H9 (cell line): Measurements from ENCODE around the gene MAP3K5. TPM values are rescaled to one million over a fixed set of nuclear protein-coding genes. Genes with fewer than 3 reads are reported as not detected.

Experiments
- DNase-seq: peaks from one replicate; pipeline ENCODE4 v3.0.0-alpha.2; 2017
- H2AFZ ChIP-seq: one replicate; pipeline ENCODE4 v1.6.1; 2013; ENCODE audit warnings: mild to moderate bottlenecking, low read length, control low read depth, moderate library complexity
- H2AK5ac ChIP-seq: 2 replicates; pipeline ENCODE4 v1.6.1; 2013; ENCODE audit warnings: low read length, control low read depth, mixed read lengths; ENCODE audit not compliant: insufficient read length
- H2BK120ac ChIP-seq: one replicate; pipeline ENCODE4 v1.6.1; 2013; ENCODE audit warnings: low read depth, mild to moderate bottlenecking, low read length, control low read depth, inconsistent platforms; ENCODE audit not compliant: poor library complexity, severe bottlenecking
- H2BK12ac ChIP-seq: 2 replicates; pipeline ENCODE4 v1.6.1; 2013; ENCODE audit warnings: low read length, control low read depth, mixed read lengths, low read depth; ENCODE audit not compliant: insufficient read length
- H2BK15ac ChIP-seq: 2 replicates; pipeline ENCODE4 v1.6.1; 2013; ENCODE audit warnings: low read depth, low read length, control low read depth
- H2BK20ac ChIP-seq: one replicate; pipeline ENCODE4 v1.6.1; 2013; ENCODE audit warnings: low read depth, mild to moderate bottlenecking, low read length, control low read depth, inconsistent platforms; ENCODE audit not compliant: poor library complexity, severe bottlenecking
- H2BK5ac ChIP-seq: 2 replicates; pipeline ENCODE4 v1.6.1; 2013; ENCODE audit warnings: low read length, control low read depth, mixed read lengths; ENCODE audit not compliant: insufficient read length
- H3K14ac ChIP-seq: 2 replicates; pipeline ENCODE4 v1.6.1; 2013; ENCODE audit warnings: low read length, control low read depth; ENCODE audit not compliant: insufficient read depth
- H3K18ac ChIP-seq: 2 replicates; pipeline ENCODE4 v1.6.1; 2013; ENCODE audit warnings: low read depth, mild to moderate bottlenecking, mixed read lengths, low read length, control low read depth; ENCODE audit not compliant: insufficient read length
- H3K23ac ChIP-seq: 2 replicates; pipeline ENCODE4 v1.6.1; 2013; ENCODE audit warnings: low read length, control low read depth, mixed read lengths, low read depth; ENCODE audit not compliant: insufficient read length
- H3K23me2 ChIP-seq: 2 replicates; pipeline ENCODE4 v1.6.1; 2013; ENCODE audit warnings: low read depth, mild to moderate bottlenecking, mixed read lengths, low read length, control low read depth; ENCODE audit not compliant: insufficient read length, poor library complexity, severe bottlenecking
- H3K27ac ChIP-seq: 2 replicates; pipeline ENCODE4 v1.5.1; 2013; ENCODE audit warnings: low read length, control low read depth, mixed read lengths, low read depth; ENCODE audit not compliant: insufficient read length
- H3K27me3 ChIP-seq: 2 replicates; pipeline ENCODE4 v1.6.1; 2013; ENCODE audit warnings: low read length, control low read depth, inconsistent platforms; ENCODE audit not compliant: insufficient read depth
- H3K4ac ChIP-seq: 2 replicates; pipeline ENCODE4 v1.6.1; 2013; ENCODE audit warnings: low read depth, mild to moderate bottlenecking, control low read depth, inconsistent platforms, low read length, moderate library complexity
- H3K4me1 ChIP-seq: 2 replicates; pipeline ENCODE4 v1.6.1; 2013; ENCODE audit warnings: low read length, control low read depth, inconsistent platforms; ENCODE audit not compliant: insufficient read depth
- H3K4me2 ChIP-seq: 2 replicates; pipeline ENCODE4 v1.6.1; 2013; ENCODE audit warnings: low read length, control low read depth, mixed read lengths; ENCODE audit not compliant: insufficient read length, insufficient read depth
- H3K56ac ChIP-seq: 2 replicates; pipeline ENCODE4 v1.6.1; 2013; ENCODE audit warnings: low read depth, mild to moderate bottlenecking, mixed read lengths, low read length, control low read depth; ENCODE audit not compliant: insufficient read length
- H3K79me1 ChIP-seq: 2 replicates; pipeline ENCODE4 v1.6.1; 2013; ENCODE audit warnings: low read depth, mild to moderate bottlenecking, moderate library complexity, low read length, control low read depth, inconsistent platforms; ENCODE audit not compliant: insufficient read depth, poor library complexity, severe bottlenecking
- H3K79me2 ChIP-seq: 2 replicates; pipeline ENCODE4 v1.6.1; 2013; ENCODE audit warnings: low read length, control low read depth, inconsistent platforms; ENCODE audit not compliant: insufficient read depth
- H3K9ac ChIP-seq: 2 replicates; pipeline ENCODE4 v1.6.1; 2013; ENCODE audit warnings: low read length, control low read depth, mixed read lengths; ENCODE audit not compliant: insufficient read length; ENCODE audit errors: extremely low read depth
- H3K9me3 ChIP-seq: one replicate; pipeline ENCODE4 v1.6.1; 2013; ENCODE audit warnings: low read depth, low read length, inconsistent platforms; ENCODE audit not compliant: control insufficient read depth
- H3T11ph ChIP-seq: one replicate; pipeline ENCODE4 v1.6.1; 2013; ENCODE audit warnings: mild to moderate bottlenecking, low read length, control low read depth, inconsistent platforms
- H4K20me1 ChIP-seq: one replicate; pipeline ENCODE4 v1.6.1; 2013; ENCODE audit not compliant: control insufficient read depth, insufficient read length, insufficient read depth
- H4K5ac ChIP-seq: 2 replicates; pipeline ENCODE4 v1.6.1; 2013; ENCODE audit warnings: low read depth, mild to moderate bottlenecking, mixed read lengths, low read length, control low read depth; ENCODE audit not compliant: insufficient read length
- H4K8ac ChIP-seq: replicated peaks from 2 replicates; pipeline ENCODE4 v1.6.1; 2013; ENCODE audit warnings: low read length, control low read depth, mixed read lengths, low read depth; ENCODE audit not compliant: insufficient read length
- H4K91ac ChIP-seq: 2 replicates; pipeline ENCODE4 v1.6.1; 2013; ENCODE audit warnings: low read depth, mild to moderate bottlenecking, moderate library complexity, mixed read lengths, low read length, control low read depth; ENCODE audit not compliant: insufficient read length
- H3K27ac Mint-ChIP-seq, 3 experiments: 2 replicates in 2 of 3; 3 replicates in 1 of 3; pipeline ENCODE4 v1.8.0; 2020 to 2021; ENCODE audit warnings: mixed read lengths in 3 of 3, mild to moderate bottlenecking in 1 of 3, moderate library complexity in 1 of 3
- H3K27me3 Mint-ChIP-seq: 2 replicates; pipeline ENCODE4 v1.8.0; 2021; ENCODE audit warnings: low read depth, mild to moderate bottlenecking, moderate library complexity, mixed read lengths
- H3K36me3 Mint-ChIP-seq, 3 experiments: 2 replicates in 2 of 3; 3 replicates in 1 of 3; pipeline ENCODE4 v1.8.0; 2020 to 2021; ENCODE audit warnings: low read depth in 3 of 3, mixed read lengths in 3 of 3; ENCODE audit not compliant: insufficient read depth in 1 of 3
- H3K4me1 Mint-ChIP-seq, 2 experiments: 2 replicates each; pipeline ENCODE4 v1.8.0; 2020; ENCODE audit warnings: mixed read lengths in 2 of 2
- H3K4me3 Mint-ChIP-seq, 2 experiments: 2 replicates in 1 of 2; 3 replicates in 1 of 2; pipeline ENCODE4 v1.8.0; 2020 to 2021; ENCODE audit warnings: mild to moderate bottlenecking in 2 of 2, mixed read lengths in 2 of 2, moderate library complexity in 1 of 2
- H3K9me3 Mint-ChIP-seq, 2 experiments: 2 replicates in 1 of 2; 3 replicates in 1 of 2; pipeline ENCODE4 v1.8.0; 2020; ENCODE audit warnings: mild to moderate bottlenecking in 2 of 2, mixed read lengths in 2 of 2, moderate library complexity in 1 of 2
- WGBS: extraction: QIAGEN DNeasy Blood & Tissue Kit; methylation state at CpG from one replicate; pipeline ENCODE4 v1.1.7; 2013; ENCODE audit warnings: missing lambda C conversion rate, low lambda C conversion rate, mixed read lengths; ENCODE audit not compliant: insufficient read length; ENCODE audit errors: extremely low coverage; 5-methylcytosine and 5-hydroxymethylcytosine counted together
- total RNA-seq: library from RNA; stranded (reverse); gene quantifications from 2 replicates; pipeline ENCODE4 v1.2.1, GENCODE V29; 2021
- TF ChIP-seq, protein P1 (sequence below): fragments of 200-600 bp; sonication (generic); conservative IDR thresholded peaks from 3 replicates; pipeline ENCODE4 v1.8.0; 2021; ENCODE audit warnings: antibody characterized with exemption, mild to moderate bottlenecking

MAP3K5 gene
- total RNA-seq, 1 experiment from 2014 or later: 1.6 TPM

DNA sequence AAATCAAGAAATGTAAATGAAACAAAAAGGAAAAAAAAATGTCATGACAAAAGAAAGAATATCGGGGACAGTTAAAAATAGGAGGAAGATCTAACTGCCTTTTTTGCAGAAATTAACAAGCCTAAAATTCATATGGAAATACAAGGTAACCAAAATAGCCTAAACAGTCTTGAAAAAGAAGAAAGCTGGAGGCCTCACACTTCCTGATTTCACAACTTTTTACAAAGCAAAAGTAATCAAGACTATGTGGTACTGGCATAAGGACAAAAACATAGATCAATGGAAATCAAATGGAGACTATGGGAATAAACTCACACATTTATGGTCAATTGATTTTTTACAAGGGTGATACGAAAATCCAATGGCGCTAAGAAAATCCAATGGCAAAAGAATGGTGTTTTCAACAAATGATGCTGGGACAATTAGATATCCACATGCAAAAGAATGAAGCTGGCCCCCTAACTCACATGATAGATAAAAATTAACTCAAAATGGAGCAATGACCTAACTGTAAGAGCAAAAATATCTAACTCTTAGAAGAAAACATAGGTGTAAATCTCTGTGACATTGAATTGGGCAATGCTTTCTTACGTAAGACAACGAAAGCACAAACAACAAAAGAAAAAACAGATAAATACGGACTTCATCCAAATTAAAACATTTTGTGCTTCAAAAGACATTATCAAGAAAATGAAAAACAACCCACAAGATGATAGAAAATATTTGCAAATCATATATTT lies 24.5 kb downstream of the MAP3K5 start:
- H3K23me2 ChIP-seq: no peaks in the 10 kb centered on the region
- no peak overlapping the region for H3K4me3 Mint-ChIP-seq
- H3K79me2 ChIP-seq: no peaks in the 10 kb centered on the region
- no peak overlapping the region for H3K23ac ChIP-seq
- H3T11ph ChIP-seq: no peak overlapping the region
- no peak overlapping the region for H3K4me2 ChIP-seq
- no peak overlapping the region; a peak in 1 of 7 replicates for H3K27ac Mint-ChIP-seq
- H4K5ac ChIP-seq: no peak overlapping the region
- H4K91ac ChIP-seq: no peak overlapping the region
- no peak for DNase-seq
- H3K9ac ChIP-seq: no peak overlapping the region
- no peak overlapping the region for H2BK12ac ChIP-seq
- peaks cover 5 to 10% of the 10 kb centered on the region in 2 experiments; a peak in 3 of 4 replicates for H3K4me1 Mint-ChIP-seq
- no peak overlapping the region for H2BK120ac ChIP-seq
- H3K27me3 Mint-ChIP-seq: no peaks in the 10 kb centered on the region; the same call in 1 of the 2 replicates
- H2BK15ac ChIP-seq: no peak overlapping the region
- TF ChIP-seq, protein P1, sequence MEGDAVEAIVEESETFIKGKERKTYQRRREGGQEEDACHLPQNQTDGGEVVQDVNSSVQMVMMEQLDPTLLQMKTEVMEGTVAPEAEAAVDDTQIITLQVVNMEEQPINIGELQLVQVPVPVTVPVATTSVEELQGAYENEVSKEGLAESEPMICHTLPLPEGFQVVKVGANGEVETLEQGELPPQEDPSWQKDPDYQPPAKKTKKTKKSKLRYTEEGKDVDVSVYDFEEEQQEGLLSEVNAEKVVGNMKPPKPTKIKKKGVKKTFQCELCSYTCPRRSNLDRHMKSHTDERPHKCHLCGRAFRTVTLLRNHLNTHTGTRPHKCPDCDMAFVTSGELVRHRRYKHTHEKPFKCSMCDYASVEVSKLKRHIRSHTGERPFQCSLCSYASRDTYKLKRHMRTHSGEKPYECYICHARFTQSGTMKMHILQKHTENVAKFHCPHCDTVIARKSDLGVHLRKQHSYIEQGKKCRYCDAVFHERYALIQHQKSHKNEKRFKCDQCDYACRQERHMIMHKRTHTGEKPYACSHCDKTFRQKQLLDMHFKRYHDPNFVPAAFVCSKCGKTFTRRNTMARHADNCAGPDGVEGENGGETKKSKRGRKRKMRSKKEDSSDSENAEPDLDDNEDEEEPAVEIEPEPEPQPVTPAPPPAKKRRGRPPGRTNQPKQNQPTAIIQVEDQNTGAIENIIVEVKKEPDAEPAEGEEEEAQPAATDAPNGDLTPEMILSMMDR: no peak
- no peaks in the 10 kb centered on the region for H3K9me3 ChIP-seq
- H4K20me1 ChIP-seq: no peaks in the 10 kb centered on the region
- H3K4ac ChIP-seq: no peak overlapping the region
- H3K56ac ChIP-seq: no peak overlapping the region
- H4K8ac ChIP-seq: no peak overlapping the region
- no peak overlapping the region for H3K27ac ChIP-seq
- no peaks in the 10 kb centered on the region; the same call in 1 of the 2 replicates for H3K4me1 ChIP-seq
- no peak overlapping the region for H2AK5ac ChIP-seq
- H3K18ac ChIP-seq: no peak overlapping the region
- no peaks in the 10 kb centered on the region for H3K36me3 Mint-ChIP-seq
- no peaks in the 10 kb centered on the region for H3K27me3 ChIP-seq
- H3K79me1 ChIP-seq: no peaks in the 10 kb centered on the region
- no peak overlapping the region for H3K14ac ChIP-seq
- no CpG with 5 or more reads among the region's 6 CpGs for WGBS
- H2BK20ac ChIP-seq: no peak overlapping the region
- no peak overlapping the region for H2BK5ac ChIP-seq
- no peak overlapping the region for H2AFZ ChIP-seq
- no peaks in the 10 kb centered on the region for H3K9me3 Mint-ChIP-seq
